Tibial nerve (tissue), 4 donors: Measurements from ENCODE around the gene INPP5A. TPM values are rescaled to one million over a fixed set of nuclear protein-coding genes. Genes with fewer than 3 reads are reported as not detected.

ENCODE experiments used
- DNase-seq, 2 donors: peaks; one replicate each; pipeline ENCODE4 v3.0.0-alpha.2; 2019; ENCODE audit warnings: low spot score in 2 of 2
- H3K27ac ChIP-seq, 4 donors: fragments of 200-600 bp; sonication (generic) in 3 of 4; one replicate each; pipeline ENCODE4 v1.5.1; 2017 to 2019; ENCODE audit warnings: mild to moderate bottlenecking in 1 of 4
- H3K27me3 ChIP-seq, 2 donors: fragments of 200-600 bp; sonication (generic) in 1 of 2; one replicate each; pipeline versions ENCODE4 v1.5.1 to v1.6.0; 2017 to 2019
- H3K36me3 ChIP-seq, 3 donors: fragments of 200-600 bp; sonication (generic); one replicate each; pipeline ENCODE4 v1.5.1; 2018 to 2019
- H3K4me1 ChIP-seq, 4 donors: fragments of 200-600 bp; sonication (generic) in 3 of 4; one replicate each; pipeline ENCODE4 v1.5.1; 2017 to 2019
- H3K4me3 ChIP-seq, 4 donors: fragments of 200-600 bp; sonication (generic) in 3 of 4; one replicate each; pipeline ENCODE4 v1.5.1; 2017 to 2019; ENCODE audit warnings: mild to moderate bottlenecking in 1 of 4, moderate library complexity in 1 of 4
- H3K9me3 ChIP-seq, 4 donors: fragments of 200-600 bp; sonication (generic) in 3 of 4; one replicate each; pipeline ENCODE4 v1.5.1; 2017 to 2019
- CTCF ChIP-seq, 5 experiments: fragments of 200-600 bp in 3 of 5; fragments of 450-650 bp in 2 of 5; sonication (generic) in 3 of 5; IDR thresholded peaks; one replicate each; pipeline ENCODE4 v1.5.1; 2016 to 2019; ENCODE audit warnings: antibody characterized with exemption in 5 of 5, mild to moderate bottlenecking in 3 of 5, moderate library complexity in 2 of 5
- EP300 ChIP-seq, 2 donors: sonication (generic); formaldehyde crosslinking; IDR thresholded peaks; one replicate each; pipeline ENCODE4 v1.6.1; 2017; ENCODE audit warnings: antibody characterized with exemption in 2 of 2, mild to moderate bottlenecking in 1 of 2
- POLR2A ChIP-seq, 2 donors: fragments of 450-650 bp; IDR thresholded peaks; one replicate each; pipeline ENCODE4 v1.6.1; 2017; ENCODE audit warnings: antibody characterized with exemption in 2 of 2, mild to moderate bottlenecking in 2 of 2, moderate library complexity in 2 of 2
- WGBS, 2 donors: methylation state at CpG; one replicate each; pipeline ENCODE4 v1.1.5; 2018; 5-methylcytosine and 5-hydroxymethylcytosine counted together
- total RNA-seq, 4 donors: library from RNA; depleted of rRNA; stranded (reverse); fragments of >200 nt; gene quantifications; one replicate each; pipeline ENCODE4 v1.1.0, GENCODE V29; 2016

INPP5A gene
- total RNA-seq, 4 donors from 2014 or later, result 73.8 to 101 (median 86.2) TPM

GRCh38 chr10:132698211-132698751, 160.7 kb downstream of the INPP5A start:
- peaks cover 0 to 38% (median 3%) of the 10 kb centered on the region in 3 donors for H3K36me3 ChIP-seq
- H3K27me3 ChIP-seq, result no peaks in the 10 kb centered on the region
- no peak overlapping the region for H3K4me3 ChIP-seq
- WGBS, 2 donors, result 91 to 93% methylated on average over 21 to 24 of the region's 24 CpGs
- no peak overlapping the region for H3K27ac ChIP-seq
- peaks cover 0 to 27% (median 12%) of the 10 kb centered on the region in 4 donors for H3K4me1 ChIP-seq
- TF ChIP-seq POLR2A (IDR thresholded peaks at IDR 0.05) (no peak), CTCF (IDR thresholded peaks at IDR 0.05) (no peak), EP300 (IDR thresholded peaks at IDR 0.05) (no peak)
- DNase-seq, result no peak
- peaks cover 0 to 9% (median 0%) of the 10 kb centered on the region in 4 donors for H3K9me3 ChIP-seq

- Histone ChIP-seq H3K4me1 (peaks cover 0 to 27% (median 12%) of the 10 kb centered on the region in 4 donors), H3K27me3 (no peaks in the 10 kb centered on the region), H3K27ac (peak overlapping the region in 1 of 4 donors; percentile 86), H3K4me3 (no peak overlapping the region), H3K9me3 (peaks cover 0 to 9% (median 0%) of the 10 kb centered on the region in 4 donors), H3K36me3 (peaks cover 0 to 39% (median 3%) of the 10 kb centered on the region in 3 donors)
- TF ChIP-seq EP300 (IDR thresholded peaks at IDR 0.05) (no peak), CTCF (IDR thresholded peaks at IDR 0.05) (no peak), POLR2A (IDR thresholded peaks at IDR 0.05) (no peak)
- WGBS, 2 donors, result 91 to 94% methylated on average over 21 to 22 of the region's 28 CpGs
- no peak for DNase-seq
Observed at GRCh38 chr10:132698761-132699391, 161.3 kb downstream of the INPP5A start.

GRCh38 chr10:132699411-132700155, 162.0 kb downstream of the INPP5A start:
- no peaks in the 10 kb centered on the region for H3K27me3 ChIP-seq
- H3K4me1 ChIP-seq, result peaks cover 0 to 27% (median 12%) of the 10 kb centered on the region in 4 donors
- peaks cover 0 to 43% (median 3%) of the 10 kb centered on the region in 3 donors for H3K36me3 ChIP-seq
- no peak for DNase-seq
- H3K4me3 ChIP-seq, result no peak overlapping the region
- TF ChIP-seq CTCF (IDR thresholded peaks at IDR 0.05) (no peak), POLR2A (IDR thresholded peaks at IDR 0.05) (no peak), EP300 (IDR thresholded peaks at IDR 0.05) (no peak)
- H3K27ac ChIP-seq, result peak overlapping the region; percentile 34 to 90 (median 68)
- 77 to 78% methylated on average over 9 to 10 of the region's 18 CpGs for WGBS, 2 donors
- H3K9me3 ChIP-seq, result peaks cover 0 to 9% (median 0%) of the 10 kb centered on the region in 4 donors

- Histone ChIP-seq H3K4me3 (peak overlapping the region in 1 of 4 donors; percentile 2), H3K27ac (peak overlapping the region; percentile 34 to 90 (median 68)), H3K9me3 (peaks cover 0 to 6% (median 0%) of the 10 kb centered on the region in 4 donors), H3K4me1 (peaks cover 0 to 27% (median 12%) of the 10 kb centered on the region in 4 donors), H3K36me3 (peaks cover 0 to 52% (median 3%) of the 10 kb centered on the region in 3 donors), H3K27me3 (no peaks in the 10 kb centered on the region)
- no peak for DNase-seq
- WGBS, 2 donors, result 23 to 33% methylated on average over 26 to 27 of the region's 27 CpGs
- TF ChIP-seq CTCF (IDR thresholded peaks at IDR 0.05) (no peak), POLR2A (IDR thresholded peaks at IDR 0.05) (no peak), EP300 (IDR thresholded peaks at IDR 0.05) (no peak)
Observed at GRCh38 chr10:132700156-132701098, 162.8 kb downstream of the INPP5A start.
